TTC549 (cell line): Measurements from ENCODE around the gene LITAFD.
"Not testable (repeated sequence)": the region's sequence is repeated elsewhere in the genome, so short reads cannot be mapped to it uniquely, and the experiment has no call there.

ENCODE experiments used
- FAIRE-seq: peaks from 2 replicates; lab custom pipeline; 2012; peaks lifted over from hg19 to GRCh38; lab: Jason Lieb, UNC

The LITAFD gene

GRCh38 chr16:8882041-8882617 lies at the start of gene LITAFD:
Gene LITAFD, plus strand, starts transcription at chr16:8882351. Its CDS starts 2,005 bp downstream, at chr16:8884356.
- FAIRE-seq, result no peak

- FAIRE-seq, result no peak
These were observed 49.4 kb upstream of the LITAFD start for GRCh38 chr16:8832717-8833105.

GRCh38 chr16:8836797-8837196 lies 45.4 kb upstream of the LITAFD start:
- not testable (repeated sequence) for FAIRE-seq

- FAIRE-seq, result not testable (repeated sequence)
These were observed 44.6 kb upstream of the LITAFD start for GRCh38 chr16:8837594-8837993.

- not testable (repeated sequence) for FAIRE-seq
These were observed 40.1 kb upstream of the LITAFD start for GRCh38 chr16:8842016-8842415.

- FAIRE-seq, result not testable (repeated sequence)
These were observed 38.9 kb upstream of the LITAFD start for GRCh38 chr16:8843296-8843695.

- no peak for FAIRE-seq
These were observed 36.4 kb upstream of the LITAFD start for GRCh38 chr16:8845699-8846298.

- FAIRE-seq, result no peak
These were observed 35.7 kb upstream of the LITAFD start for GRCh38 chr16:8846401-8846932.

- no peak for FAIRE-seq
These were observed 35.0 kb upstream of the LITAFD start for GRCh38 chr16:8847145-8847544.

- FAIRE-seq, result no peak
These were observed 34.5 kb upstream of the LITAFD start for GRCh38 chr16:8847623-8848022.

- no peak for FAIRE-seq
These were observed 33.8 kb upstream of the LITAFD start for GRCh38 chr16:8848231-8848938.

- no peak for FAIRE-seq
These were observed 33.2 kb upstream of the LITAFD start for GRCh38 chr16:8848939-8849391.

- FAIRE-seq, result no peak
These were observed 32.6 kb upstream of the LITAFD start for GRCh38 chr16:8849411-8850011.

- no peak for FAIRE-seq
These were observed 31.8 kb upstream of the LITAFD start for GRCh38 chr16:8850279-8850885.

GRCh38 chr16:8851761-8852403 lies 30.3 kb upstream of the LITAFD start:
- FAIRE-seq, result no peak

GRCh38 chr16:8852534-8852933 lies 29.6 kb upstream of the LITAFD start:
- FAIRE-seq, result no peak

GRCh38 chr16:8853150-8853549 lies 29.0 kb upstream of the LITAFD start:
- no peak for FAIRE-seq

GRCh38 chr16:8853611-8854010 lies 28.5 kb upstream of the LITAFD start:
- FAIRE-seq, result no peak

- no peak for FAIRE-seq
These were observed 27.7 kb upstream of the LITAFD start for GRCh38 chr16:8854298-8854948.

- FAIRE-seq, result no peak
These were observed 26.9 kb upstream of the LITAFD start for GRCh38 chr16:8855051-8855786.

GRCh38 chr16:8855972-8856371 lies 26.2 kb upstream of the LITAFD start:
- no peak for FAIRE-seq
